ENCODE measurements around the gene BACE2.

DNA sequence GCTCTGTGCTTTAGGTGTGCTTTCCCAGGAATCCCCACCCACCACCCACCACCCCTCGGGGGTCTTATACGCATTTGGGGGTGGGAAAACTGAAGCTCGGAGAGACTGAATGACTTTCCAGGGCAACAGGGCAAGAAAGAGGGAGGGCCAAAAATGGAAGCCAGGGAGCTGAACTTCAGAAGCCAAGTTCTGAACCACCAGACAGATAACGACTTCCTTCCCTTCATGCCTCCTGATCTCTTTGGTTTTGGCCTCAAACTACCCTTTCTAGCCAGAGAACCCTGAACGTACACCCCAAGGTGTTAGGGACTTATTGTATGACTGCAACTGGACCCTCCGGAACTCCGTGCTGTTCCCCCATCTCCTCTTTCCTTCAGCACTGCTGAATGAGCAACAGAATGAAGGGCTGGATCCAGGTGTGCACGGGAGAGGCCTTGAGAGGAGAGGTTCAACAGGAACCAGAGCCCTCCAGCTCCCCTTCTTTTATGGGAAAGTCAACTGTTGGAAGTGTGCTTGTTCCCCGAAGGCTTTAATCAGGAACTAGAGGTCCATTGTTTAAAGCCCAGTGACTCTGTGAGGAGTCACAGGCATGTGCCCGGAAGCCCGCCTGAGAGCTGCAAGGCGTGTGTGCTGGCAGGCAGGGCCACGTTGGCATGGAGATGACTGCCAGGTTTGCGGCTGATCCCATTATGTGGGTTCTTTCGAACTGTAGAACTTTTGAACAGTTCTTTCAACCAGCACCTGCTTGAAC is 3.1 kb downstream of the BACE2 start:
- TF ChIP-seq, protein P1, sequence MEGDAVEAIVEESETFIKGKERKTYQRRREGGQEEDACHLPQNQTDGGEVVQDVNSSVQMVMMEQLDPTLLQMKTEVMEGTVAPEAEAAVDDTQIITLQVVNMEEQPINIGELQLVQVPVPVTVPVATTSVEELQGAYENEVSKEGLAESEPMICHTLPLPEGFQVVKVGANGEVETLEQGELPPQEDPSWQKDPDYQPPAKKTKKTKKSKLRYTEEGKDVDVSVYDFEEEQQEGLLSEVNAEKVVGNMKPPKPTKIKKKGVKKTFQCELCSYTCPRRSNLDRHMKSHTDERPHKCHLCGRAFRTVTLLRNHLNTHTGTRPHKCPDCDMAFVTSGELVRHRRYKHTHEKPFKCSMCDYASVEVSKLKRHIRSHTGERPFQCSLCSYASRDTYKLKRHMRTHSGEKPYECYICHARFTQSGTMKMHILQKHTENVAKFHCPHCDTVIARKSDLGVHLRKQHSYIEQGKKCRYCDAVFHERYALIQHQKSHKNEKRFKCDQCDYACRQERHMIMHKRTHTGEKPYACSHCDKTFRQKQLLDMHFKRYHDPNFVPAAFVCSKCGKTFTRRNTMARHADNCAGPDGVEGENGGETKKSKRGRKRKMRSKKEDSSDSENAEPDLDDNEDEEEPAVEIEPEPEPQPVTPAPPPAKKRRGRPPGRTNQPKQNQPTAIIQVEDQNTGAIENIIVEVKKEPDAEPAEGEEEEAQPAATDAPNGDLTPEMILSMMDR (IDR thresholded peaks at IDR 0.05): no peak
- TF ChIP-seq CBX2 (IDR thresholded peaks at IDR 0.05; ENCODE audit: borderline replicate concordance, low read depth): no peak
- no peak for TF ChIP-seq HDAC2 (IDR thresholded peaks at IDR 0.05)
- TF ChIP-seq, protein P2, sequence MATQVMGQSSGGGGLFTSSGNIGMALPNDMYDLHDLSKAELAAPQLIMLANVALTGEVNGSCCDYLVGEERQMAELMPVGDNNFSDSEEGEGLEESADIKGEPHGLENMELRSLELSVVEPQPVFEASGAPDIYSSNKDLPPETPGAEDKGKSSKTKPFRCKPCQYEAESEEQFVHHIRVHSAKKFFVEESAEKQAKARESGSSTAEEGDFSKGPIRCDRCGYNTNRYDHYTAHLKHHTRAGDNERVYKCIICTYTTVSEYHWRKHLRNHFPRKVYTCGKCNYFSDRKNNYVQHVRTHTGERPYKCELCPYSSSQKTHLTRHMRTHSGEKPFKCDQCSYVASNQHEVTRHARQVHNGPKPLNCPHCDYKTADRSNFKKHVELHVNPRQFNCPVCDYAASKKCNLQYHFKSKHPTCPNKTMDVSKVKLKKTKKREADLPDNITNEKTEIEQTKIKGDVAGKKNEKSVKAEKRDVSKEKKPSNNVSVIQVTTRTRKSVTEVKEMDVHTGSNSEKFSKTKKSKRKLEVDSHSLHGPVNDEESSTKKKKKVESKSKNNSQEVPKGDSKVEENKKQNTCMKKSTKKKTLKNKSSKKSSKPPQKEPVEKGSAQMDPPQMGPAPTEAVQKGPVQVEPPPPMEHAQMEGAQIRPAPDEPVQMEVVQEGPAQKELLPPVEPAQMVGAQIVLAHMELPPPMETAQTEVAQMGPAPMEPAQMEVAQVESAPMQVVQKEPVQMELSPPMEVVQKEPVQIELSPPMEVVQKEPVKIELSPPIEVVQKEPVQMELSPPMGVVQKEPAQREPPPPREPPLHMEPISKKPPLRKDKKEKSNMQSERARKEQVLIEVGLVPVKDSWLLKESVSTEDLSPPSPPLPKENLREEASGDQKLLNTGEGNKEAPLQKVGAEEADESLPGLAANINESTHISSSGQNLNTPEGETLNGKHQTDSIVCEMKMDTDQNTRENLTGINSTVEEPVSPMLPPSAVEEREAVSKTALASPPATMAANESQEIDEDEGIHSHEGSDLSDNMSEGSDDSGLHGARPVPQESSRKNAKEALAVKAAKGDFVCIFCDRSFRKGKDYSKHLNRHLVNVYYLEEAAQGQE (IDR thresholded peaks at IDR 0.05): no peak
- no peak for TF ChIP-seq KDM5A (IDR thresholded peaks at IDR 0.05)
- TF ChIP-seq, protein P3, sequence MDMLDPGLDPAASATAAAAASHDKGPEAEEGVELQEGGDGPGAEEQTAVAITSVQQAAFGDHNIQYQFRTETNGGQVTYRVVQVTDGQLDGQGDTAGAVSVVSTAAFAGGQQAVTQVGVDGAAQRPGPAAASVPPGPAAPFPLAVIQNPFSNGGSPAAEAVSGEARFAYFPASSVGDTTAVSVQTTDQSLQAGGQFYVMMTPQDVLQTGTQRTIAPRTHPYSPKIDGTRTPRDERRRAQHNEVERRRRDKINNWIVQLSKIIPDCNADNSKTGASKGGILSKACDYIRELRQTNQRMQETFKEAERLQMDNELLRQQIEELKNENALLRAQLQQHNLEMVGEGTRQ (IDR thresholded peaks at IDR 0.05): no peak
- TF ChIP-seq, protein P4, sequence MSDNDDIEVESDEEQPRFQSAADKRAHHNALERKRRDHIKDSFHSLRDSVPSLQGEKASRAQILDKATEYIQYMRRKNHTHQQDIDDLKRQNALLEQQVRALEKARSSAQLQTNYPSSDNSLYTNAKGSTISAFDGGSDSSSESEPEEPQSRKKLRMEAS (IDR thresholded peaks at IDR 0.05): no peak
- no peak for TF ChIP-seq MAFK (IDR thresholded peaks at IDR 0.05; ENCODE audit: partially characterized antibody)
- TF ChIP-seq, protein P5, sequence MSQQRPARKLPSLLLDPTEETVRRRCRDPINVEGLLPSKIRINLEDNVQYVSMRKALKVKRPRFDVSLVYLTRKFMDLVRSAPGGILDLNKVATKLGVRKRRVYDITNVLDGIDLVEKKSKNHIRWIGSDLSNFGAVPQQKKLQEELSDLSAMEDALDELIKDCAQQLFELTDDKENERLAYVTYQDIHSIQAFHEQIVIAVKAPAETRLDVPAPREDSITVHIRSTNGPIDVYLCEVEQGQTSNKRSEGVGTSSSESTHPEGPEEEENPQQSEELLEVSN (IDR thresholded peaks at IDR 0.05; ENCODE audit: borderline replicate concordance, low read depth): no peak
- no peak for TF ChIP-seq RAD21 (conservative IDR thresholded peaks at IDR 0.05 in 1 of 2, IDR thresholded peaks at IDR 0.05 in 1 of 2)
